GM12865 (cell line): ENCODE measurements around the gene PTEN.

Experiments
- DNase-seq: peaks from one replicate; pipeline ENCODE4 v3.0.0; 2010; ENCODE audit warnings: low read depth
- H3K4me3 ChIP-seq: 2 replicates; pipeline ENCODE4 v1.5.1; 2011; ENCODE audit warnings: mild to moderate bottlenecking, low read depth, low read length, control low read depth
- CTCF ChIP-seq: IDR thresholded peaks from 2 replicates; pipeline ENCODE4 v1.5.1; 2011; ENCODE audit warnings: low read length, control low read depth, low read depth, inconsistent platforms; ENCODE audit not compliant: insufficient read depth; ENCODE audit errors: missing control alignments

Gene PTEN

GRCh38 chr10:87957702-87958101, 94.3 kb downstream of the PTEN start:
- DNase-seq: no peak
- no peak overlapping the region for H3K4me3 ChIP-seq
- TF ChIP-seq CTCF: no peak

GRCh38 chr10:87960230-87960629, 96.8 kb downstream of the PTEN start:
- no peak for TF ChIP-seq CTCF
- H3K4me3 ChIP-seq: no peak overlapping the region
- DNase-seq: no peak

- no peak for TF ChIP-seq CTCF
- no peak overlapping the region for H3K4me3 ChIP-seq
- no peak for DNase-seq
These were observed 97.9 kb downstream of the PTEN start for GRCh38 chr10:87961314-87961713.

GRCh38 chr10:87966459-87966858, 103.0 kb downstream of the PTEN start:
- no peak for TF ChIP-seq CTCF

GRCh38 chr10:87973635-87974034, 110.2 kb downstream of the PTEN start:
- no peak for DNase-seq
- TF ChIP-seq CTCF: no peak
- no peak overlapping the region for H3K4me3 ChIP-seq

More at GRCh38 chr10:87966459-87966858, 103.0 kb downstream of the PTEN start:
- DNase-seq: no peak
- H3K4me3 ChIP-seq: no peak overlapping the region

GRCh38 chr10:87974130-87974529, 110.7 kb downstream of the PTEN start:
- TF ChIP-seq CTCF: no peak
- no peak overlapping the region for H3K4me3 ChIP-seq
- DNase-seq: no peak

GRCh38 chr10:87974769-87975168, 111.3 kb downstream of the PTEN start:
- H3K4me3 ChIP-seq: no peak overlapping the region
- TF ChIP-seq CTCF: no peak
- no peak for DNase-seq
